H1 (cell line): ENCODE measurements around the gene COX19. TPM values are rescaled to one million over a fixed set of nuclear protein-coding genes. Genes with fewer than 3 reads are reported as not detected.

Experiments
- CTCF ChIA-PET: fragments of 300-600 bp; sonication (Branson Sonifier 250); formaldehyde crosslinking; loops from one replicate; lab custom pipeline; 2021; ENCODE audit not compliant: partially characterized antibody; lab: Charles Lee
- POLR2A ChIA-PET: fragments of 300-600 bp; sonication (Branson Sonifier 250); formaldehyde crosslinking; loops from one replicate; lab custom pipeline; 2021; ENCODE audit warnings: inconsistent platforms; ENCODE audit not compliant: partially characterized antibody; lab: Charles Lee
- DNase-seq, 2 experiments: peaks; one replicate each; pipeline versions ENCODE4 v3.0.0 to v3.0.0-alpha.2; 2010 to 2022; ENCODE audit warnings: low spot score in 2 of 2, low read depth in 1 of 2, mixed read lengths in 1 of 2
- FAIRE-seq: peaks from 2 replicates; lab custom pipeline; 2011; peaks lifted over from hg19 to GRCh38; lab: Jason Lieb, UNC
- H2AFZ ChIP-seq: 2 replicates; pipeline ENCODE4 v1.8.1; 2012; ENCODE audit warnings: low read length, inconsistent platforms
- H2AK5ac ChIP-seq: 2 replicates; pipeline ENCODE4 v1.6.1; 2013; ENCODE audit warnings: low read depth, low read length
- H2BK120ac ChIP-seq: replicated peaks from 2 replicates; pipeline ENCODE3; 2013; ENCODE audit warnings: low read depth, low read length, inconsistent platforms
- H2BK12ac ChIP-seq: 2 replicates; pipeline ENCODE4 v1.6.1; 2013; ENCODE audit warnings: low read depth, low read length
- H2BK15ac ChIP-seq: 2 replicates; pipeline ENCODE4 v1.6.1; 2013; ENCODE audit warnings: low read length
- H2BK20ac ChIP-seq: 2 replicates; pipeline ENCODE4 v1.6.1; 2013; ENCODE audit warnings: low read length
- H2BK5ac ChIP-seq: 2 replicates; pipeline ENCODE4 v1.6.1; 2013; ENCODE audit warnings: low read depth, low read length
- H3K14ac ChIP-seq: 2 replicates; pipeline ENCODE4 v1.6.1; 2013; ENCODE audit warnings: inconsistent platforms; ENCODE audit not compliant: insufficient read length
- H3K18ac ChIP-seq: 2 replicates; pipeline ENCODE4 v1.6.1; 2013; ENCODE audit warnings: low read length; ENCODE audit errors: extremely low read depth
- H3K23ac ChIP-seq: 2 replicates; pipeline ENCODE4 v1.6.1; 2013; ENCODE audit warnings: inconsistent platforms; ENCODE audit not compliant: insufficient read length
- H3K23me2 ChIP-seq: 2 replicates; pipeline ENCODE4 v1.6.1; 2013; ENCODE audit warnings: low read depth, low read length
- H3K27ac ChIP-seq: 2 replicates; pipeline ENCODE4 v1.6.1; 2011; ENCODE audit warnings: low read depth, low read length, inconsistent platforms
- H3K27me3 ChIP-seq, 4 experiments: replicated peaks in 1 of 4; 1 replicate in 1 of 4; 2 replicates in 3 of 4; pipeline versions ENCODE4 v1.6.1 to v1.8.1; 2011 to 2013; ENCODE audit warnings: low read length in 3 of 4, mild to moderate bottlenecking in 3 of 4, inconsistent platforms in 2 of 4, mixed read lengths in 2 of 4, moderate library complexity in 1 of 4; ENCODE audit not compliant: control insufficient read depth in 3 of 4, insufficient read depth in 3 of 4; ENCODE audit errors: extremely low read depth in 1 of 4
- H3K36me3 ChIP-seq, 4 experiments: 2 replicates each; pipeline versions ENCODE4 v1.6.1 to v1.8.1; 2011 to 2013; ENCODE audit warnings: mild to moderate bottlenecking in 4 of 4, low read length in 3 of 4, moderate library complexity in 2 of 4, control low read depth in 1 of 4, inconsistent platforms in 1 of 4; ENCODE audit not compliant: insufficient read depth in 4 of 4, control insufficient read depth in 2 of 4
- H3K4ac ChIP-seq: replicated peaks from 2 replicates; pipeline ENCODE3; 2013; ENCODE audit warnings: low read length, low read depth, mixed read lengths, inconsistent platforms; ENCODE audit not compliant: insufficient read length
- H3K4me1 ChIP-seq, 4 experiments: replicated peaks in 1 of 4; 1 replicate in 1 of 4; 2 replicates in 3 of 4; pipeline versions ENCODE4 v1.6.1 to v1.8.1; 2011 to 2013; ENCODE audit warnings: low read length in 3 of 4, inconsistent platforms in 2 of 4, mixed read lengths in 1 of 4; ENCODE audit not compliant: insufficient read depth in 4 of 4, control insufficient read depth in 3 of 4
- H3K4me2 ChIP-seq, 2 experiments: 2 replicates each; pipeline versions ENCODE4 v1.6.1 to v1.8.1; 2011 to 2013; ENCODE audit warnings: low read depth in 2 of 2, low read length in 2 of 2, control low read depth in 1 of 2, inconsistent platforms in 1 of 2, mild to moderate bottlenecking in 1 of 2; ENCODE audit not compliant: insufficient read depth in 1 of 2
- H3K4me3 ChIP-seq, 4 experiments: fragments of 200-600, 300-600 bp in 1 of 4; sonication (generic), shearing (Covaris generic), sonication (Bioruptor Twin) in 1 of 4; 2 replicates each; pipeline versions ENCODE4 v1.5.1 to v1.8.1; 2011 to 2016; ENCODE audit warnings: low read length in 4 of 4, low read depth in 3 of 4, control low read depth in 2 of 4, inconsistent platforms in 2 of 4, mild to moderate bottlenecking in 2 of 4, mixed read lengths in 1 of 4, moderate library complexity in 1 of 4; ENCODE audit not compliant: insufficient read depth in 2 of 4; ENCODE audit errors: extremely low read depth in 1 of 4
- H3K56ac ChIP-seq: replicated peaks from 2 replicates; pipeline ENCODE3; 2013; ENCODE audit warnings: low read depth, mild to moderate bottlenecking, mixed read lengths, low read length, inconsistent platforms; ENCODE audit not compliant: insufficient read length
- H3K79me1 ChIP-seq: 2 replicates; pipeline ENCODE4 v1.6.1; 2013; ENCODE audit warnings: low read depth, low read length, control low read depth
- H3K79me2 ChIP-seq, 2 experiments: 2 replicates each; pipeline versions ENCODE4 v1.6.1 to v1.8.1; 2012 to 2013; ENCODE audit warnings: low read length in 2 of 2, mild to moderate bottlenecking in 2 of 2, inconsistent platforms in 1 of 2; ENCODE audit not compliant: insufficient read depth in 2 of 2, control insufficient read depth in 1 of 2
- H3K9ac ChIP-seq, 4 experiments: replicated peaks in 1 of 4; 1 replicate in 1 of 4; 2 replicates in 3 of 4; pipeline versions ENCODE4 v1.6.1 to v1.8.1; 2011 to 2013; ENCODE audit warnings: low read depth in 3 of 4, low read length in 3 of 4, control low read depth in 2 of 4, mild to moderate bottlenecking in 2 of 4, moderate library complexity in 2 of 4, inconsistent platforms in 1 of 4; ENCODE audit errors: extremely low read depth in 1 of 4
- H3K9me3 ChIP-seq, 2 experiments: 2 replicates each; pipeline versions ENCODE4 v1.6.1 to v1.8.1; 2012 to 2013; ENCODE audit warnings: mild to moderate bottlenecking in 2 of 2, moderate library complexity in 2 of 2, control low read depth in 1 of 2, inconsistent platforms in 1 of 2, low read depth in 1 of 2, low read length in 1 of 2, mixed read lengths in 1 of 2; ENCODE audit not compliant: insufficient read depth in 2 of 2
- H4K20me1 ChIP-seq, 2 experiments: replicated peaks in 1 of 2; 2 replicates each; pipeline versions ENCODE3 to v1.8.1; 2011 to 2013; ENCODE audit warnings: inconsistent platforms in 2 of 2, low read length in 2 of 2, mild to moderate bottlenecking in 1 of 2; ENCODE audit not compliant: insufficient read depth in 2 of 2, control insufficient read depth in 1 of 2
- H4K5ac ChIP-seq: 2 replicates; pipeline ENCODE4 v1.6.1; 2013; ENCODE audit warnings: low read length, low read depth, mixed read lengths, inconsistent platforms; ENCODE audit not compliant: insufficient read length
- H4K8ac ChIP-seq: 2 replicates; pipeline ENCODE4 v1.8.0; 2013; ENCODE audit warnings: mild to moderate bottlenecking, moderate library complexity, low read length, inconsistent platforms; ENCODE audit not compliant: insufficient read depth; ENCODE audit errors: extremely low read depth
- H4K91ac ChIP-seq: replicated peaks from 2 replicates; pipeline ENCODE3; 2013; ENCODE audit warnings: low read length, mixed read lengths, inconsistent platforms; ENCODE audit not compliant: insufficient read length
- CBX8 ChIP-seq: fragments of 300-800, 300-1000 bp; sonication (generic); IDR thresholded peaks from 2 replicates; pipeline ENCODE4 v1.7.1; 2016; ENCODE audit warnings: low read depth, low read length, borderline replicate concordance
- CHD1 ChIP-seq: IDR thresholded peaks from 2 replicates; pipeline ENCODE4 v1.6.1; 2012; ENCODE audit warnings: low read depth, low read length, improper control_type of control experiment
- CHD2 ChIP-seq: IDR thresholded peaks from 2 replicates; pipeline ENCODE4 v1.6.1; 2012; ENCODE audit warnings: low read length, improper control_type of control experiment
- CREB1 ChIP-seq: IDR thresholded peaks from 2 replicates; pipeline ENCODE4 v1.6.1; 2012; ENCODE audit warnings: inconsistent platforms
- CTBP2 ChIP-seq: IDR thresholded peaks from 2 replicates; pipeline ENCODE4 v1.7.0; 2011; ENCODE audit warnings: borderline replicate concordance, mild to moderate bottlenecking, moderate library complexity, mixed read lengths, low read length; ENCODE audit not compliant: insufficient read depth, insufficient read length
- FOSL1 ChIP-seq: IDR thresholded peaks from 2 replicates; pipeline ENCODE4 v1.6.1; 2011; ENCODE audit warnings: mild to moderate bottlenecking, low read depth, low read length, moderate library complexity; ENCODE audit not compliant: insufficient read depth
- HDAC2 ChIP-seq, 2 experiments: fragments of 300-600 bp in 1 of 2; sonication (generic) in 1 of 2; IDR thresholded peaks; 2 replicates each; pipeline ENCODE4 v1.6.1; 2011 to 2012; ENCODE audit warnings: low read depth in 2 of 2, low read length in 2 of 2, mild to moderate bottlenecking in 2 of 2, moderate library complexity in 2 of 2, borderline replicate concordance in 1 of 2, inconsistent platforms in 1 of 2
- RXRA ChIP-seq: IDR thresholded peaks from 2 replicates; pipeline ENCODE4 v1.6.1; 2011; ENCODE audit warnings: low read depth, mild to moderate bottlenecking, low read length, moderate library complexity; ENCODE audit not compliant: insufficient read depth
- SUZ12 ChIP-seq: fragments of 200-600 bp; sonication (generic); IDR thresholded peaks from 2 replicates; pipeline ENCODE4 v1.6.1; 2012; ENCODE audit warnings: mild to moderate bottlenecking, inconsistent platforms, low read length, moderate library complexity, mixed read lengths
- WGBS, 2 experiments: shearing (Covaris generic) in 1 of 2; methylation state at CpG; one replicate each; pipeline versions ENCODE4 v1.1.6 to v1.1.7; 2013 to 2015; ENCODE audit warnings: low lambda C conversion rate in 2 of 2, mixed read lengths in 2 of 2, inconsistent platforms in 1 of 2, low coverage in 1 of 2, missing lambda C conversion rate in 1 of 2; ENCODE audit not compliant: insufficient replicate concordance in 2 of 2, insufficient coverage in 1 of 2, insufficient read length in 1 of 2; ENCODE audit errors: extremely low coverage in 1 of 2, missing lambda C conversion rate in 1 of 2; 5-methylcytosine and 5-hydroxymethylcytosine counted together
- polyA plus RNA-seq, 7 experiments: library from polyadenylated mRNA; depleted of rRNA in 3 of 7; stranded (reverse) in 5 of 7; unstranded in 2 of 7; fragments of >200 nt in 5 of 7; fragments of 200-250 nt in 2 of 7; gene quantifications; 1 replicate in 5 of 7; 2 replicates in 1 of 7; 4 replicates in 1 of 7; pipeline versions ENCODE4 v1.2.1 to v1.2.3, GENCODE V29; 2011 to 2013; ENCODE audit warnings: missing spikeins in 2 of 7, mixed read lengths in 2 of 7
- total RNA-seq: library from RNA; stranded (reverse); fragmentation: NEBNext Ultra II Directional; extraction: Animal tissue kit (Norgen Biotek cat#: 25700); gene quantifications from 2 replicates; pipeline ENCODE4 v1.2.1, GENCODE V29; 2021

Gene COX19
- total and polyA plus RNA-seq, 2 of the 8 experiments (the other 6 are each of a cell fraction or from before 2014, with no cell fraction given): 3.9 to 7.9 TPM

- H3K4ac ChIP-seq: no peak overlapping the region
- no peaks in the 10 kb centered on the region for H3K36me3 ChIP-seq
- no peak overlapping the region for H3K9ac ChIP-seq
- TF ChIP-seq CHD2 (no peak), CHD1 (no peak), FOSL1 (no peak), HDAC2 (IDR thresholded peaks at IDR 0.05; ENCODE audit: borderline replicate concordance in 1 of 2, low read depth in 2 of 2, low read length in 2 of 2) (no peak), CREB1 (no peak), SUZ12 (no peak), RXRA (no peak), CTBP2 (no peak), CBX8 (no peak)
- H3K79me2 ChIP-seq: no peaks in the 10 kb centered on the region
- H3K4me3 ChIP-seq: no peak overlapping the region
- H3K79me1 ChIP-seq: no peaks in the 10 kb centered on the region
- H3K14ac ChIP-seq: no peak overlapping the region
- no peak for DNase-seq
- WGBS, 2 experiments: 91% methylated on average over 10 of the region's 11 CpGs; no CpG with 5 or more reads in 1 of the 2 experiments
- no peaks in the 10 kb centered on the region for H3K9me3 ChIP-seq
- H2BK5ac ChIP-seq: no peak overlapping the region
- no peak overlapping the region for H3K23ac ChIP-seq
- H3K56ac ChIP-seq: no peak overlapping the region
- H3K4me2 ChIP-seq: no peak overlapping the region
- H2BK15ac ChIP-seq: no peak overlapping the region
- no peaks in the 10 kb centered on the region for H4K20me1 ChIP-seq
- no peak overlapping the region for H4K5ac ChIP-seq
- no peaks in the 10 kb centered on the region for H3K27me3 ChIP-seq
- H3K27ac ChIP-seq: no peak overlapping the region
- H2BK12ac ChIP-seq: no peak overlapping the region
- CTCF ChIA-PET: interaction anchor here (0.7 to 1.1 kb wide), 2 partner anchors 20 to 611 kb away, joined by 3 to 7 read pairs; no protein-coding TSS in a partner anchor
- H4K91ac ChIP-seq: no peak overlapping the region
- no peak overlapping the region for H2BK120ac ChIP-seq
- H2BK20ac ChIP-seq: no peak overlapping the region
- H2AK5ac ChIP-seq: no peak overlapping the region
- no peak overlapping the region for H2AFZ ChIP-seq
- H4K8ac ChIP-seq: no peak overlapping the region
- H3K4me1 ChIP-seq: no peaks in the 10 kb centered on the region; a peak in 3 of 7 replicates
- H3K23me2 ChIP-seq: no peaks in the 10 kb centered on the region
- no peak for FAIRE-seq
- POLR2A ChIA-PET: interaction anchor here (0.8 kb wide), 1 partner anchor 39 kb away, joined by 3 read pairs; no protein-coding TSS in a partner anchor
- no peak overlapping the region for H3K18ac ChIP-seq
These were observed 42.7 kb downstream of the COX19 start for GRCh38 chr7:932651-932975.
